Ovary (tissue), 9 donors: Measurements from ENCODE around the gene ESPN. TPM values are rescaled to one million over a fixed set of nuclear protein-coding genes. Genes with fewer than 3 reads are reported as not detected.

Source experiments
- DNase-seq, 5 donors: peaks; one replicate each; pipeline ENCODE4 v3.0.0-alpha.2; 2019 to 2020
- H3K27ac ChIP-seq, 2 donors: fragments of 200-600 bp; one replicate each; pipeline versions ENCODE4 v1.5.1 to v1.8.0; 2019 to 2022
- H3K27me3 ChIP-seq: fragments of 200-600 bp; one replicate; pipeline ENCODE4 v1.8.0; 2022
- H3K36me3 ChIP-seq: fragments of 200-600 bp; sonication (generic); one replicate; pipeline ENCODE4 v1.5.1; 2019
- H3K4me1 ChIP-seq: one replicate; pipeline ENCODE4 v1.8.1; 2013; ENCODE audit warnings: mild to moderate bottlenecking, moderate library complexity; ENCODE audit not compliant: insufficient read depth
- H3K4me3 ChIP-seq: fragments of 200-600 bp; sonication (generic); one replicate; pipeline ENCODE4 v1.5.1; 2017
- H3K9me3 ChIP-seq, 2 donors: fragments of 200-600 bp in 1 of 2; sonication (generic) in 1 of 2; one replicate each; pipeline versions ENCODE4 v1.5.1 to v1.8.1; 2013 to 2019; ENCODE audit warnings: mild to moderate bottlenecking in 1 of 2, moderate library complexity in 1 of 2
- EP300 ChIP-seq: sonication (generic); formaldehyde crosslinking; IDR thresholded peaks from one replicate; pipeline ENCODE4 v1.6.1; 2017; ENCODE audit warnings: antibody characterized with exemption
- POLR2A ChIP-seq: fragments of 450-650 bp; IDR thresholded peaks from one replicate; pipeline ENCODE4 v1.6.1; 2017; ENCODE audit warnings: antibody characterized with exemption, mild to moderate bottlenecking, moderate library complexity
- WGBS, 3 donors: extraction: QIAGEN DNeasy Blood & Tissue Kit in 1 of 3; methylation state at CpG; one replicate each; pipeline versions ENCODE4 v1.1.5 to v1.1.7; 2013 to 2017; 5-methylcytosine and 5-hydroxymethylcytosine counted together
- intact Hi-C, 4 donors: fragments of 100-400 bp; cut with DNase I; formaldehyde crosslinking; loops; one replicate each; pipeline versions ENCODE4 v1.11.0 to v1.15.1; 2022 to 2023
- microRNA-seq, 3 donors: library from miRNA; unstranded; fragments of <30 nt; microRNA quantifications; one replicate each; pipeline versions ENCODE4 to v1.2.0, GENCODE V29; 2019 to 2020
- polyA plus RNA-seq, 2 donors: library from polyadenylated mRNA; stranded (reverse); fragments of 200-250 nt in 1 of 2; fragments of 350-450 nt in 1 of 2; fragmentation: Illumina TruSeq in 1 of 2; extraction: RNeasy Lipid Tissue Mini Kit (QIAGEN cat#74804) in 1 of 2; gene quantifications; one replicate each; pipeline ENCODE4 v1.2.3, GENCODE V29; 2013 to 2014
- small RNA-seq: library from RNA; depleted of rRNA; stranded (forward); fragments of <200 nt; gene quantifications from one replicate; pipeline ENCODE3, GENCODE V24; 2016
- total RNA-seq, 7 donors: library from RNA; depleted of rRNA in 2 of 7; stranded (reverse); fragments of >200 nt in 2 of 7; fragmentation: NEBNext Ultra II Directional in 3 of 7; extraction: Animal tissue kit (Norgen Biotek cat#: 25700) in 3 of 7; gene quantifications; one replicate each; pipeline versions ENCODE4 v1.1.0 to v1.2.4, GENCODE V29; 2016 to 2023
- TF ChIP-seq, protein P1 (sequence below), 3 donors: fragments of 450-650 bp in 2 of 3; fragments of 200-600 bp in 1 of 3; IDR thresholded peaks; one replicate each; pipeline versions ENCODE4 v1.5.1 to v1.8.0; 2016 to 2022; ENCODE audit warnings: antibody characterized with exemption in 3 of 3, mild to moderate bottlenecking in 1 of 3
- donor health status: DM: no; HTN: no; CAD: no; lungs with moderate emphysema.
- donor health status: DM: no; HTN: no; CAD: no.
- donor health status: Bipolar disorder and iron deficiency.
- donor health status: DM: yes; HTN: yes; CAD: no.
- donor health status: DM: no; HTN: no; CAD: no.
- donor health status: DM: yes; HTN: yes; CAD: no.

Gene ESPN
- total and polyA plus RNA-seq, 9 donors, result 0.11 to 46.2 (median 1.5) TPM; not detected in 1

DNA sequence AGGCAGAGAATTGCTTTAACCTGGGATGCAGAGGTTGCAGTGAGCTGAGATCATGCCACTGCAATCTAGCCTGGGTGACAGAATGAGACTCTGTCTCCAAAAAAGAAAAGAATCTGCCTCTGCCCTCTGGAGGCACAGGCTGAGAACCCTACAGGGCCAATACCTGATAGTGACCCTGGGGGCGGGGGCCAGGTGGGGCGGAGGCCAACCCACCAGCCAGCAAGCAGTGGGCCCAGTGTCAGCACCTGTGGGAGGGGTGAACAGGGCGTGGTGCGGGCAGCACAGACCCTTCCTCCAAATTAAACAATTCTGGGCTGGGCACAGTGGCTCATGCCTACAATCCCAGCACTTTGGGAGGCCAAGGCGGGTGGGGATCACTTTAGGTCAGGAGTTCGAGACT lies 85.9 kb downstream of the ESPN start:
- H3K27ac ChIP-seq, result no peak overlapping the region
- no peaks in the 10 kb centered on the region for H3K36me3 ChIP-seq
- no peak for DNase-seq
- H3K4me3 ChIP-seq, result no peak overlapping the region
- 79 to 93% (median 79%) methylated on average over 6 of the region's 6 CpGs for WGBS, 3 donors
- intact Hi-C loops, result no loop called here
- peaks cover 3% of the 10 kb centered on the region for H3K4me1 ChIP-seq
- H3K9me3 ChIP-seq, result no peaks in the 10 kb centered on the region
- TF ChIP-seq POLR2A (no peak), EP300 (no peak)
- TF ChIP-seq, protein P1, sequence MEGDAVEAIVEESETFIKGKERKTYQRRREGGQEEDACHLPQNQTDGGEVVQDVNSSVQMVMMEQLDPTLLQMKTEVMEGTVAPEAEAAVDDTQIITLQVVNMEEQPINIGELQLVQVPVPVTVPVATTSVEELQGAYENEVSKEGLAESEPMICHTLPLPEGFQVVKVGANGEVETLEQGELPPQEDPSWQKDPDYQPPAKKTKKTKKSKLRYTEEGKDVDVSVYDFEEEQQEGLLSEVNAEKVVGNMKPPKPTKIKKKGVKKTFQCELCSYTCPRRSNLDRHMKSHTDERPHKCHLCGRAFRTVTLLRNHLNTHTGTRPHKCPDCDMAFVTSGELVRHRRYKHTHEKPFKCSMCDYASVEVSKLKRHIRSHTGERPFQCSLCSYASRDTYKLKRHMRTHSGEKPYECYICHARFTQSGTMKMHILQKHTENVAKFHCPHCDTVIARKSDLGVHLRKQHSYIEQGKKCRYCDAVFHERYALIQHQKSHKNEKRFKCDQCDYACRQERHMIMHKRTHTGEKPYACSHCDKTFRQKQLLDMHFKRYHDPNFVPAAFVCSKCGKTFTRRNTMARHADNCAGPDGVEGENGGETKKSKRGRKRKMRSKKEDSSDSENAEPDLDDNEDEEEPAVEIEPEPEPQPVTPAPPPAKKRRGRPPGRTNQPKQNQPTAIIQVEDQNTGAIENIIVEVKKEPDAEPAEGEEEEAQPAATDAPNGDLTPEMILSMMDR (IDR thresholded peaks at IDR 0.05), result no peak
- H3K27me3 ChIP-seq, result no peaks in the 10 kb centered on the region

Small RNAs within 50 kb of the gene (microRNA-seq; reads per million reads assigned to microRNA genes)
- 0 reads per million in 3 donors for gene MIR4252

Small RNAs within 50 kb of the gene (small RNA-seq; reads per million reads assigned to genes)
- gene MIR4252, result not detected

Other genes with a start within 250 kb of the ESPN start
- under 1 TPM; under 0.01 to 0.54 (median 0.23) TPM for gene CHD5, start 244.5 kb upstream of the ESPN start, total RNA-seq
- under 1 TPM; 0.12 to 0.29 TPM for gene CHD5, start 244.5 kb upstream of the ESPN start, polyA plus RNA-seq
- 1,000 to 10,000 TPM in 1 of 7 donors, 100 to 1,000 TPM in 6; 379 to 1,097 (median 715) TPM for gene RPL22, start 225.2 kb upstream of the ESPN start, total RNA-seq
- 1,000 to 10,000 TPM in 1 of 2 donors, 100 to 1,000 TPM in 1; 619 to 2,062 TPM for gene RPL22, start 225.2 kb upstream of the ESPN start, polyA plus RNA-seq
- 10 to 100 TPM in 2 of 7 donors, 1 to 10 TPM in 5; 2.3 to 24.4 (median 7.8) TPM for gene RNF207, start 218.7 kb upstream of the ESPN start, total RNA-seq
- gene RNF207, start 218.7 kb upstream of the ESPN start, polyA plus RNA-seq, result 1 to 10 TPM; 2.0 to 3.0 TPM
- gene ICMT, start 188.8 kb upstream of the ESPN start, total RNA-seq, result 10 to 100 TPM; 13.2 to 39.3 (median 29.9) TPM
- gene ICMT, start 188.8 kb upstream of the ESPN start, polyA plus RNA-seq, result 10 to 100 TPM; 14.8 to 57.9 TPM
- not detected for gene HES3, start 180.6 kb upstream of the ESPN start, total RNA-seq
- not detected for gene HES3, start 180.6 kb upstream of the ESPN start, polyA plus RNA-seq
- gene GPR153, start 163.7 kb upstream of the ESPN start, total RNA-seq, result 10 to 100 TPM in 5 of 7 donors, 1 to 10 TPM in 2; 6.0 to 42.0 (median 17.8) TPM
- gene GPR153, start 163.7 kb upstream of the ESPN start, polyA plus RNA-seq, result 10 to 100 TPM in 1 of 2 donors, 1 to 10 TPM in 1; 4.2 to 11.0 TPM
- 10 to 100 TPM in 4 of 7 donors, 1 to 10 TPM in 3; 8.2 to 16.3 (median 11.3) TPM for gene ACOT7, start 31.0 kb upstream of the ESPN start, total RNA-seq
- 10 to 100 TPM in 1 of 2 donors, 1 to 10 TPM in 1; 6.4 to 20.7 TPM for gene ACOT7, start 31.0 kb upstream of the ESPN start, polyA plus RNA-seq
- gene HES2, start 4.9 kb upstream of the ESPN start, total RNA-seq, result 1 to 10 TPM in 1 of 7 donors, under 1 TPM in 5, not detected in 1; 0.08 to 9.2 (median 0.43) TPM
- gene HES2, start 4.9 kb upstream of the ESPN start, polyA plus RNA-seq, result not detected
- 10 to 100 TPM in 2 of 7 donors, 1 to 10 TPM in 5; 4.9 to 13.1 (median 7.7) TPM for gene TNFRSF25, start 41.4 kb downstream of the ESPN start, total RNA-seq
- gene TNFRSF25, start 41.4 kb downstream of the ESPN start, polyA plus RNA-seq, result 1 to 10 TPM; 1.7 to 9.4 TPM
- gene PLEKHG5, start 66.9 kb downstream of the ESPN start, total RNA-seq, result 10 to 100 TPM in 3 of 7 donors, 1 to 10 TPM in 4; 6.2 to 13.1 (median 9.4) TPM
- gene PLEKHG5, start 66.9 kb downstream of the ESPN start, polyA plus RNA-seq, result 10 to 100 TPM in 1 of 2 donors, 1 to 10 TPM in 1; 2.0 to 10.2 TPM
- gene NOL9, start 129.7 kb downstream of the ESPN start, total RNA-seq, result 10 to 100 TPM; 12.6 to 38.9 (median 30.0) TPM
- 10 to 100 TPM in 1 of 2 donors, 1 to 10 TPM in 1; 7.2 to 15.5 TPM for gene NOL9, start 129.7 kb downstream of the ESPN start, polyA plus RNA-seq
- gene TAS1R1, start 130.5 kb downstream of the ESPN start, total RNA-seq, result under 1 TPM in 5 of 7 donors, not detected in 2; 0.20 to 0.42 (median 0.33) TPM
- under 1 TPM in 1 of 2 donors, not detected in 1; 0.74 TPM for gene TAS1R1, start 130.5 kb downstream of the ESPN start, polyA plus RNA-seq
- 10 to 100 TPM; 20.4 to 42.5 (median 33.7) TPM for gene ZBTB48, start 155.2 kb downstream of the ESPN start, total RNA-seq
- 10 to 100 TPM in 1 of 2 donors, 1 to 10 TPM in 1; 8.0 to 37.7 TPM for gene ZBTB48, start 155.2 kb downstream of the ESPN start, polyA plus RNA-seq
- gene KLHL21, start 178.1 kb downstream of the ESPN start, total RNA-seq, result 10 to 100 TPM; 24.1 to 39.6 (median 34.4) TPM
- gene KLHL21, start 178.1 kb downstream of the ESPN start, polyA plus RNA-seq, result 10 to 100 TPM; 14.4 to 40.4 TPM
- 10 to 100 TPM; 11.0 to 32.4 (median 16.5) TPM for gene PHF13, start 189.0 kb downstream of the ESPN start, total RNA-seq
- gene PHF13, start 189.0 kb downstream of the ESPN start, polyA plus RNA-seq, result 10 to 100 TPM; 13.5 to 14.6 TPM
- 10 to 100 TPM; 15.7 to 24.6 (median 18.8) TPM for gene THAP3, start 200.1 kb downstream of the ESPN start, total RNA-seq
- gene THAP3, start 200.1 kb downstream of the ESPN start, polyA plus RNA-seq, result 10 to 100 TPM in 1 of 2 donors, 1 to 10 TPM in 1; 5.6 to 33.6 TPM